Transverse colon (tissue), 4 donors: ENCODE results near the gene HES3. TPM values are rescaled to one million over a fixed set of nuclear protein-coding genes. Genes with fewer than 3 reads are reported as not detected.

Experiments used
- DNase-seq: peaks from one replicate; pipeline ENCODE4 v3.0.0-alpha.2; 2019
- H3K27ac ChIP-seq, 4 donors: fragments of 200-600 bp; sonication (generic); 2 replicates each; pipeline ENCODE4 v1.5.1; 2016 to 2018; ENCODE audit warnings: inconsistent platforms in 4 of 4
- H3K27me3 ChIP-seq: fragments of 200-600 bp; sonication (generic); 2 replicates; pipeline ENCODE4 v1.5.1; 2017; ENCODE audit warnings: inconsistent platforms
- H3K36me3 ChIP-seq, 4 donors: fragments of 200-600 bp; sonication (generic); 2 replicates each; pipeline ENCODE4 v1.5.1; 2017 to 2019; ENCODE audit warnings: inconsistent platforms in 4 of 4
- H3K4me1 ChIP-seq, 4 donors: fragments of 200-600 bp; sonication (generic); 2 replicates each; pipeline ENCODE4 v1.5.1; 2017 to 2020; ENCODE audit warnings: inconsistent platforms in 4 of 4
- H3K4me3 ChIP-seq, 4 donors: fragments of 200-600 bp; sonication (generic); 1 replicate in 1 of 4; 2 replicates in 3 of 4; pipeline versions ENCODE4 v1.5.1 to v1.6.1; 2017 to 2019; ENCODE audit warnings: inconsistent platforms in 4 of 4
- H3K9me3 ChIP-seq, 2 donors: fragments of 200-600 bp; sonication (generic); 2 replicates each; pipeline ENCODE4 v1.5.1; 2017 to 2019; ENCODE audit warnings: inconsistent platforms in 2 of 2
- CTCF ChIP-seq, 5 experiments: fragments of 200-600 bp in 3 of 5; fragments of 450-650 bp in 2 of 5; sonication (generic) in 3 of 5; IDR thresholded peaks; 1 replicate in 2 of 5; 2 replicates in 3 of 5; pipeline ENCODE4 v1.5.1; 2016 to 2017; ENCODE audit warnings: antibody characterized with exemption in 5 of 5, inconsistent platforms in 3 of 5, mild to moderate bottlenecking in 2 of 5, moderate library complexity in 1 of 5
- EP300 ChIP-seq: sonication (generic); formaldehyde crosslinking; IDR thresholded peaks from one replicate; pipeline ENCODE4 v1.6.1; 2017; ENCODE audit warnings: antibody characterized with exemption, low read depth
- POLR2A ChIP-seq: fragments of 450-650 bp; IDR thresholded peaks from one replicate; pipeline ENCODE4 v1.6.1; 2016; ENCODE audit warnings: antibody characterized with exemption, mild to moderate bottlenecking, moderate library complexity
- POLR2AphosphoS5 ChIP-seq, 3 donors: sonication (generic); formaldehyde crosslinking; IDR thresholded peaks; one replicate each; pipeline ENCODE4 v1.6.1; 2016; ENCODE audit warnings: antibody characterized with exemption in 3 of 3
- whole genome bisulfite sequencing, 2 donors: methylation state at CpG; one replicate each; pipeline ENCODE4 v1.1.5; 2018; ENCODE audit warnings: low coverage in 1 of 2; 5-methylcytosine and 5-hydroxymethylcytosine counted together
- in situ Hi-C, 4 donors: fragments of 200-750 bp; cut with MboI; loops; one replicate each; pipeline versions ENCODE4 v1.15.0 to v1.15.1; 2017; ENCODE audit warnings: low sequenced_read_pairs in 3 of 4, low pct_ligation_motif_present in 1 of 4, low pct_unique_long_range_greater_than_20kb in 1 of 4
- intact Hi-C: fragments of 100-400 bp; cut with DNase I; formaldehyde crosslinking; loops from one replicate; pipeline ENCODE4 v1.15.1; 2023; ENCODE audit warnings: low total_unique reads
- total RNA-seq, 4 donors: library from RNA; depleted of rRNA; stranded (reverse); fragments of >200 nt; gene quantifications; one replicate each; pipeline ENCODE4 v1.1.0, GENCODE V29; 2016

Gene HES3
- total RNA-seq, 4 donors from 2014 or later: not detected

- 75% methylated on average over 6 of the region's 7 CpGs; no CpG with 5 or more reads in 1 of the 2 donors for WGBS, 2 donors
- DNase-seq: no peak
These were observed 19.7 kb downstream of the HES3 start for GRCh38 chr1:6263716-6264115.

DNA sequence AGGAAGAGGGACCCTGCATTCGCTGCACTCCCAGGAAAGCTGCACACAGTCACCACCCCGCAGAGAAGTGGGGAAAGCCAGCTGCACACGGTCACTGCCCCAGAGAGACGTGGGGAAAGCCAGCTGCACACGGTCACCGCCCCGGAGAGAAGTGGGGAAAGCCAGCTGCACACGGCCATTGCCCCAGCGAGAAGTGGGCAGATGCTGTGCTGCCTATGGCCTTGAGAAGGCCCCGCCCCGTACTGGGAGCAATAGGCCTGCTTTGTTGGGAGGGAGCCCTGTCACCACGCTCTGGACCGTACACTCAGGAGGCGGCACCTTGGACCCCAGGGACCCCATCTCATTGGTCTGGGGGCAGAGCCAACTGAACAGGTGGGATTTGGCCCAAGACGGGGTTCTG is 21.2 kb downstream of the HES3 start:
- H3K4me1 ChIP-seq: peaks cover 6 to 27% (median 22%) of the 10 kb centered on the region in 4 donors
- in situ Hi-C loops (no loop called here), intact Hi-C loops (no loop called here)
- no peak for TF ChIP-seq POLR2A
- TF ChIP-seq EP300: no peak
- no peak for TF ChIP-seq CTCF (IDR thresholded peaks at IDR 0.05)
- no peak for TF ChIP-seq POLR2AphosphoS5 (IDR thresholded peaks at IDR 0.05)
- H3K27me3 ChIP-seq: peaks cover 15% of the 10 kb centered on the region
- H3K36me3 ChIP-seq: no peaks in the 10 kb centered on the region
- no peak for DNase-seq
- H3K27ac ChIP-seq: no peak overlapping the region
- H3K4me3 ChIP-seq: no peak overlapping the region
- WGBS, 2 donors: 81 to 94% methylated on average over 3 to 14 of the region's 15 CpGs
- no peaks in the 10 kb centered on the region for H3K9me3 ChIP-seq

More at GRCh38 chr1:6263716-6264115, 19.7 kb downstream of the HES3 start:
- intact Hi-C loops (no loop called here), in situ Hi-C loops (no loop called here)
- peaks cover 20% of the 10 kb centered on the region for H3K27me3 ChIP-seq
- H3K4me3 ChIP-seq: no peak overlapping the region
- peaks cover 5 to 24% (median 22%) of the 10 kb centered on the region in 4 donors for H3K4me1 ChIP-seq
- H3K27ac ChIP-seq: no peak overlapping the region
- H3K9me3 ChIP-seq: no peaks in the 10 kb centered on the region
- no peaks in the 10 kb centered on the region for H3K36me3 ChIP-seq
- TF ChIP-seq POLR2AphosphoS5 (IDR thresholded peaks at IDR 0.05) (no peak), POLR2A (no peak), EP300 (no peak), CTCF (IDR thresholded peaks at IDR 0.05) (no peak)

DNA sequence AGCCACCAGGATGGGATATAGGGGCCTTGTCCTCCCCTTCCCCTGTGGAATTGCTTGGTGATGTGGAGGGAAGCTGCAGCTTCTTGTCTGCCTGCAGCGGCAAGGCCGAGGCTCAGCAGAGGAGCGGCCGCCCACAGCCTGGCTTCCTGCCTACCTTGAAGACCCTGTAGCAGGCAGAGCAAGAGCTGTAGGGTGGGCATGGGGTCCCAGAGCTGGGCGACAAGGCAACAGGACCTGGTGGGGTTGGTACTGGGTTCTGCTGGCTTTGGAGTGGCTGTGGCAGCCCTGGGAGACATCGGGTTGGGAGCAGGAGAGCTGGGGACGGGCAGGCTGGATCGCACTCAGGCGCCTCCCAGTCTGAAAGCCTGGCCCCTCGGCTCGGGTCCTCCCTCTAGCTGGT is 22.7 kb downstream of the HES3 start:
- no peak for DNase-seq
- Histone ChIP-seq H3K27me3 (peaks cover 4% of the 10 kb centered on the region), H3K9me3 (no peaks in the 10 kb centered on the region), H3K27ac (no peak overlapping the region), H3K4me1 (peaks cover 12 to 27% (median 26%) of the 10 kb centered on the region in 4 donors), H3K36me3 (no peaks in the 10 kb centered on the region), H3K4me3 (no peak overlapping the region)
- in situ Hi-C loops: no loop called here
- TF ChIP-seq POLR2A: no peak
- no peak for TF ChIP-seq CTCF (IDR thresholded peaks at IDR 0.05)
- TF ChIP-seq POLR2AphosphoS5 (IDR thresholded peaks at IDR 0.05): no peak
- TF ChIP-seq EP300: no peak
- intact Hi-C loops: no loop called here
- 91% methylated on average over 11 of the region's 11 CpGs; no CpG with 5 or more reads in 1 of the 2 donors for WGBS, 2 donors

GRCh38 chr1:6267686-6268322 is 23.8 kb downstream of the HES3 start:
- 84 to 89% methylated on average over 5 to 12 of the region's 12 CpGs for WGBS, 2 donors

More at GRCh38 chr1:6267686-6268322, 23.8 kb downstream of the HES3 start:
- Histone ChIP-seq H3K4me1 (peaks cover 12 to 32% (median 29%) of the 10 kb centered on the region in 4 donors), H3K4me3 (no peak overlapping the region), H3K27ac (no peak overlapping the region), H3K27me3 (no peaks in the 10 kb centered on the region), H3K9me3 (no peaks in the 10 kb centered on the region), H3K36me3 (no peaks in the 10 kb centered on the region)
- no peak for DNase-seq
- intact Hi-C loops: no loop called here
- in situ Hi-C loops: no loop called here
- TF ChIP-seq CTCF (IDR thresholded peaks at IDR 0.05) (no peak), EP300 (no peak)
